CD8-positive, alpha-beta memory T cell (primary cell): ENCODE measurements around the gene EIF3L. TPM values are rescaled to one million over a fixed set of nuclear protein-coding genes. Genes with fewer than 3 reads are reported as not detected.

Source experiments
- CTCF ChIA-PET: fragments of 350-600 bp; sonication (Branson Sonifier 250); formaldehyde crosslinking; loops from one replicate; lab custom pipeline; 2021; ENCODE audit warnings: antibody characterized with exemption; lab: Charles Lee
- POLR2A ChIA-PET: fragments of 350-600 bp; sonication (Branson Sonifier 250); formaldehyde crosslinking; loops from one replicate; lab custom pipeline; 2021; ENCODE audit warnings: antibody characterized with exemption; lab: Charles Lee
- DNase-seq, 5 donors: peaks; one replicate each; pipeline versions ENCODE4 v3.0.0 to v3.0.0-alpha.2; 2020 to 2022; ENCODE audit warnings: mixed read lengths in 1 of 5
- H3K27ac ChIP-seq: one replicate; pipeline ENCODE4 v1.7.0; 2013; ENCODE audit warnings: low read depth, mild to moderate bottlenecking, low read length, moderate library complexity
- H3K27me3 ChIP-seq: 2 replicates; pipeline ENCODE4 v1.7.0; 2013; ENCODE audit warnings: low read length, mild to moderate bottlenecking; ENCODE audit not compliant: insufficient read depth, poor library complexity, severe bottlenecking
- H3K36me3 ChIP-seq: 2 replicates; pipeline ENCODE4 v1.7.0; 2013; ENCODE audit warnings: mild to moderate bottlenecking, low read length, moderate library complexity; ENCODE audit not compliant: insufficient read depth
- H3K4me1 ChIP-seq: 2 replicates; pipeline ENCODE4 v1.7.0; 2013; ENCODE audit warnings: mild to moderate bottlenecking, low read length, moderate library complexity; ENCODE audit not compliant: insufficient read depth
- H3K4me3 ChIP-seq: 2 replicates; pipeline ENCODE4 v1.7.0; 2013; ENCODE audit warnings: mild to moderate bottlenecking, low read length
- H3K9me3 ChIP-seq: 2 replicates; pipeline ENCODE4 v1.7.0; 2013; ENCODE audit warnings: mild to moderate bottlenecking, low read length
- H3K27ac Mint-ChIP-seq, 8 donors: one replicate each; pipeline ENCODE4 v1.8.0; 2020 to 2021; ENCODE audit warnings: mixed read lengths in 8 of 8, mild to moderate bottlenecking in 6 of 8, inconsistent platforms in 3 of 8, moderate library complexity in 3 of 8
- H3K27me3 Mint-ChIP-seq, 2 donors: one replicate each; pipeline ENCODE4 v1.8.0; 2020 to 2021; ENCODE audit warnings: mixed read lengths in 2 of 2, mild to moderate bottlenecking in 1 of 2, moderate library complexity in 1 of 2
- H3K36me3 Mint-ChIP-seq, 3 donors: one replicate each; pipeline ENCODE4 v1.8.0; 2020 to 2021; ENCODE audit warnings: mixed read lengths in 3 of 3, inconsistent platforms in 1 of 3, mild to moderate bottlenecking in 1 of 3
- H3K4me1 Mint-ChIP-seq, 3 donors: one replicate each; pipeline ENCODE4 v1.8.0; 2020 to 2021; ENCODE audit warnings: mixed read lengths in 3 of 3, inconsistent platforms in 1 of 3, mild to moderate bottlenecking in 1 of 3
- H3K4me3 Mint-ChIP-seq, 7 donors: one replicate each; pipeline ENCODE4 v1.8.0; 2020 to 2021; ENCODE audit warnings: mixed read lengths in 7 of 7, mild to moderate bottlenecking in 6 of 7, moderate library complexity in 4 of 7, inconsistent platforms in 2 of 7
- H3K9me3 Mint-ChIP-seq, 5 donors: one replicate each; pipeline ENCODE4 v1.8.0; 2020 to 2022; ENCODE audit warnings: mixed read lengths in 5 of 5, mild to moderate bottlenecking in 3 of 5, moderate library complexity in 2 of 5, inconsistent platforms in 1 of 5
- polyA plus RNA-seq: library from polyadenylated mRNA; unstranded; fragments of 300-500 nt; fragmentation: Illumina TruSeq; gene quantifications from one replicate; pipeline ENCODE4 v1.2.3, GENCODE V29; 2021
- total RNA-seq, 2 experiments: library from RNA; stranded (reverse); gene quantifications; one replicate each; pipeline ENCODE4 v1.2.3, GENCODE V29; 2021

EIF3L gene
- total and polyA plus RNA-seq, 3 experiments from 2014 or later, result 266 to 556 (median 549) TPM

GRCh38 chr22:37923927-37924326 lies 74.7 kb downstream of the EIF3L start:
- peak overlapping the region in 1 of 8 donors; percentile 84 for H3K27ac Mint-ChIP-seq
- Histone ChIP-seq H3K36me3 (peaks cover 15% of the 10 kb centered on the region), H3K4me1 (no peaks in the 10 kb centered on the region), H3K9me3 (no peaks in the 10 kb centered on the region), H3K4me3 (no peak overlapping the region), H3K27ac (no peak overlapping the region), H3K27me3 (no peaks in the 10 kb centered on the region)
- H3K9me3 Mint-ChIP-seq, result no peaks in the 10 kb centered on the region
- POLR2A ChIA-PET, result no interaction called here
- no peak for DNase-seq
- CTCF ChIA-PET, result no interaction called here
- no peak overlapping the region for H3K4me3 Mint-ChIP-seq
- H3K4me1 Mint-ChIP-seq, result peaks cover 0 to 5% (median 4%) of the 10 kb centered on the region in 3 donors
- peaks cover 0 to 61% (median 5%) of the 10 kb centered on the region in 3 donors for H3K36me3 Mint-ChIP-seq
- no peaks in the 10 kb centered on the region for H3K27me3 Mint-ChIP-seq

DNA sequence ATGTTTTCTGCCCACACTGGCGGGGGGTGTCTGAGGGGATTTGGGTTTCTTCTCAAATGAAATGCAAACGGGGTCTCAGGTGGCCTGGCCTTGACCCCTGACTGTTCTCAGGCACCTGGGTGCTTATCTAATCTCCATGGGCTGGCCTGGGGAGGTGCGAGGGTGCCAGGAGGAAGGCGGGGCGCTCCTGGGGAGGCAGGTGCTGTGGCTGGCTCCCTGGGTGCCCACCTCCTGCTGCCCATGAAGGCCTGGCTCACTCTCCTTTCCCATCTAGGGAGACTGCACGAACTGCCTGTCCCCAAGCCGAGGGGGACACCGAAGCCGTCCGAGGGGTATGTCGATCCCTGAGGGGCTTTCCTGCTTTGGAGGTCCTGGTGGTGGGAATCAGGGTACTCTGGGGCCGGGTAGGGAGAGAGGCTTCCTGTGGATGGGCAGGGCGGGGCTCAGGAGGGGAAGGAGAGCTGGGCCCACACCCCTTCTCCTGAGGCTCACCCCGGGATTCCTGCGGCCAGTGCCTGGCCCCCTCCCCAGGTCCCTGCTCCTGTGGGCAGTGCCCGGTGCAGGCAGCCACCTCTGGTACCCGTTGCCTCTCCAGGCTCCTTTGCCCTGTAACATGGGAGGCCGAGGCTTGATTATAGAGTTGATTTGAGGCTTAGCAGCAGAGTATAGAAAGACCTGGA lies 75.3 kb downstream of the EIF3L start:
- H3K9me3 ChIP-seq, result no peaks in the 10 kb centered on the region
- ChIA-PET POLR2A (no interaction called here), CTCF (no interaction called here)
- no peaks in the 10 kb centered on the region for H3K9me3 Mint-ChIP-seq
- H3K27me3 Mint-ChIP-seq, result no peaks in the 10 kb centered on the region
- DNase-seq, result no peak
- H3K4me3 ChIP-seq, result no peak overlapping the region
- no peaks in the 10 kb centered on the region for H3K4me1 ChIP-seq
- no peak overlapping the region for H3K4me3 Mint-ChIP-seq
- peaks cover 0 to 65% (median 5%) of the 10 kb centered on the region in 3 donors for H3K36me3 Mint-ChIP-seq
- H3K4me1 Mint-ChIP-seq, result peaks cover 0 to 5% (median 4%) of the 10 kb centered on the region in 3 donors
- peak overlapping the region in 1 of 8 donors; percentile 84 for H3K27ac Mint-ChIP-seq
- no peaks in the 10 kb centered on the region for H3K27me3 ChIP-seq
- H3K36me3 ChIP-seq, result peaks cover 15% of the 10 kb centered on the region
- no peak overlapping the region for H3K27ac ChIP-seq

- POLR2A ChIA-PET, result interaction anchor here (0.6 kb wide), 1 partner anchor 1396 kb away, joined by 3 read pairs; no protein-coding TSS in a partner anchor
- H3K36me3 ChIP-seq, result peaks cover 15% of the 10 kb centered on the region
- H3K27ac Mint-ChIP-seq, result no peak overlapping the region
- H3K4me3 Mint-ChIP-seq, result no peak overlapping the region
- no peak for DNase-seq
- H3K9me3 ChIP-seq, result no peaks in the 10 kb centered on the region
- H3K9me3 Mint-ChIP-seq, result no peaks in the 10 kb centered on the region
- no peaks in the 10 kb centered on the region for H3K4me1 ChIP-seq
- CTCF ChIA-PET, result no interaction called here
- no peaks in the 10 kb centered on the region for H3K4me1 Mint-ChIP-seq
- H3K4me3 ChIP-seq, result no peak overlapping the region
- H3K27me3 Mint-ChIP-seq, result no peaks in the 10 kb centered on the region
- peaks cover 0 to 60% (median 5%) of the 10 kb centered on the region in 3 donors for H3K36me3 Mint-ChIP-seq
- H3K27ac ChIP-seq, result no peak overlapping the region
- H3K27me3 ChIP-seq, result no peaks in the 10 kb centered on the region
Measured at GRCh38 chr22:37925330-37925729, 76.1 kb downstream of the EIF3L start.

DNA sequence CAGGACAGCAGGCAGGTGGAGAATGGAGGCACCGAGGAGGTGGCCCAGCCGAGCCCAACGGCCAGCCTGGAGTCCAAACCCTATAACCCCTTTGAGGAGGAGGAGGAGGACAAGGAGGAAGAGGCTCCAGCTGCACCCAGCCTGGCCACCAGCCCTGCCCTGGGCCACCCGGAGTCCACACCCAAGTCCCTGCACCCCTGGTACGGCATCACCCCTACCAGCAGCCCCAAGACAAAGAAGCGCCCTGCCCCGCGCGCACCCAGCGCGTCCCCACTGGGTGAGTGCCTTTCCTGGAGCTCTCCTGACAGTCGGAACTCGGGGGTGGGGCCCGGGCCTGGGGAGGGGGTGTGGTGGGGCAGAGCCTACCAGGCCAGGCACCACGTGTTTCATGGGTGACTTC lies 76.5 kb downstream of the EIF3L start:
- no peak for DNase-seq
- no peaks in the 10 kb centered on the region for H3K9me3 Mint-ChIP-seq
- Histone ChIP-seq H3K27me3 (no peaks in the 10 kb centered on the region), H3K27ac (no peak overlapping the region), H3K36me3 (peaks cover 15% of the 10 kb centered on the region), H3K9me3 (no peaks in the 10 kb centered on the region), H3K4me1 (no peaks in the 10 kb centered on the region), H3K4me3 (no peak overlapping the region)
- POLR2A ChIA-PET, result no interaction called here
- peaks cover 0 to 64% (median 5%) of the 10 kb centered on the region in 3 donors for H3K36me3 Mint-ChIP-seq
- no peak overlapping the region for H3K27ac Mint-ChIP-seq
- no peak overlapping the region for H3K4me3 Mint-ChIP-seq
- H3K27me3 Mint-ChIP-seq, result no peaks in the 10 kb centered on the region
- CTCF ChIA-PET, result no interaction called here
- peaks cover 0 to 3% (median 0%) of the 10 kb centered on the region in 3 donors for H3K4me1 Mint-ChIP-seq

GRCh38 chr22:37926358-37926757 lies 77.1 kb downstream of the EIF3L start:
- DNase-seq, result no peak
- H3K4me3 ChIP-seq, result no peak overlapping the region
- CTCF ChIA-PET, result no interaction called here

DNA sequence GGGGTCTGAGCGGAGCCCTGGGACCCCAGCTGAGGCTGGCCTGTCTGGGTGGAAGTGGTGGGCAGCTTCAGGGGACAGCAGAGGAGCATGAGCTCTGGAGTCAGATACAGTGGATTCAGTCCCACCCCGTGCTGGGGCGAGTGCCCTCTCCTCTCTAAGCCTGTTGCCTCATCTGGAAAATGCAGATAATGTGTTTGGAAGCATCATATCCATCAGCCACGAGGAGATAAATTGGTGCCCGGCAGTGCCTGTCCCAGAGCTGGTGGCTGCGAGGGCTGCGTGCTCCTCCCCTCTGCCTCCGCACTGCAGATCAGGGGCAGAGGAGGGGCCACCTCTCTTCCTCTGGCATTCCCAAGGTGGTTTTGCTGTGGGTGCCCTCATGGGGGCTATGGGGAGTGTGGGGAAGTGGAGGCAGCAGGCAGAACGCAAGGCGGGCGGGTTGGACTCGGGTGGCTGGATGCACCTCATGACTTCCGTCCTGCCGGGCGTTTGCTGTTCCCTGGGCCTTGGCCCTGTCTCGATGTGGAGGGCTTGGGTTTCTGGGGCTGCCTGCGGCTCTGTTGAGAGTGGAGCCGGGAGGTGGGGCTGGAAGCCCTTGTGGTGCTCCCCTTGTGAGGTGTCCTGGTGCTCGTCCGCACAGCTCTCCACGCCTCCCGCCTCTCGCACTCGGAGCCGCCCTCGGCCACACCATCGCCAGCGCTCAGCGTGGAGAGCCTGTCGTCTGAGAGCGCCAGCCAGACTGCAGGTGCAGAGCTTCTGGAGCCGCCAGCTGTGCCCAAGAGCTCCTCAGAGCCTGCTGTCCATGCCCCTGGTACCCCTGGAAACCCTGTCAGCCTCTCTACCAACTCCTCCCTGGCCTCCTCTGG lies 77.8 kb downstream of the EIF3L start:
- Histone ChIP-seq H3K27ac (no peak overlapping the region), H3K9me3 (no peaks in the 10 kb centered on the region), H3K27me3 (no peaks in the 10 kb centered on the region), H3K36me3 (peaks cover 15% of the 10 kb centered on the region), H3K4me3 (no peak overlapping the region), H3K4me1 (no peaks in the 10 kb centered on the region)
- Mint-ChIP-seq H3K4me1 (peaks cover 0 to 3% (median 0%) of the 10 kb centered on the region in 3 donors), H3K27ac (no peak overlapping the region), H3K27me3 (no peaks in the 10 kb centered on the region), H3K9me3 (no peaks in the 10 kb centered on the region), H3K4me3 (no peak overlapping the region), H3K36me3 (peaks cover 0 to 65% (median 4%) of the 10 kb centered on the region in 3 donors)
- ChIA-PET POLR2A (no interaction called here), CTCF (interaction anchor here (0.6 to 0.9 kb wide), 2 partner anchors 18 to 68 kb away, joined by 3 read pairs; no protein-coding TSS in a partner anchor)
- no peak for DNase-seq

More at GRCh38 chr22:37926358-37926757, 77.1 kb downstream of the EIF3L start:
- H3K27me3 Mint-ChIP-seq, result no peaks in the 10 kb centered on the region
- Histone ChIP-seq H3K36me3 (peaks cover 15% of the 10 kb centered on the region), H3K9me3 (no peaks in the 10 kb centered on the region), H3K4me1 (no peaks in the 10 kb centered on the region), H3K27me3 (no peaks in the 10 kb centered on the region), H3K27ac (no peak overlapping the region)
- peaks cover 0 to 63% (median 5%) of the 10 kb centered on the region in 3 donors for H3K36me3 Mint-ChIP-seq
- no peaks in the 10 kb centered on the region for H3K9me3 Mint-ChIP-seq
- H3K27ac Mint-ChIP-seq, result no peak overlapping the region
- POLR2A ChIA-PET, result no interaction called here
- no peak overlapping the region for H3K4me3 Mint-ChIP-seq
- H3K4me1 Mint-ChIP-seq, result peaks cover 0 to 3% (median 0%) of the 10 kb centered on the region in 3 donors

DNA sequence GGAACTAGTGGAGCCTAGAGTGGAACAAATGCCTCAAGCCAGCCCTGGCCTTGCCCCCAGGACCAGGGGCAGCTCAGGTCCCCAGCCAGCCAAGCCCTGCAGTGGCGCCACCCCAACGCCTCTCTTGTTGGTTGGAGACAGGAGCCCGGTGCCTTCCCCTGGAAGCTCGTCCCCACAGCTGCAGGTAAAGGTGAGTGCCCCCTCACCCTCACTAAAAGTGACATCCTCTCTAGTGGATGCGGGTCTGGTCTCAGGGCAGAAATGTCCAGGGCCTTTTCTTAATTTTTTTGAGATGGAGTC lies 78.4 kb downstream of the EIF3L start:
- H3K27me3 ChIP-seq, result no peaks in the 10 kb centered on the region
- Mint-ChIP-seq H3K27me3 (no peaks in the 10 kb centered on the region), H3K36me3 (peaks cover 0 to 70% (median 4%) of the 10 kb centered on the region in 3 donors), H3K4me1 (peaks cover 0 to 3% (median 0%) of the 10 kb centered on the region in 3 donors), H3K27ac (no peak overlapping the region), H3K4me3 (no peak overlapping the region), H3K9me3 (no peaks in the 10 kb centered on the region)
- peaks cover 15% of the 10 kb centered on the region for H3K36me3 ChIP-seq
- H3K4me3 ChIP-seq, result no peak overlapping the region
- ChIA-PET POLR2A (no interaction called here), CTCF (interaction anchor here (0.6 to 0.9 kb wide), 2 partner anchors 18 to 69 kb away, joined by 3 read pairs; no protein-coding TSS in a partner anchor)
- H3K4me1 ChIP-seq, result no peaks in the 10 kb centered on the region
- DNase-seq, result no peak
- no peaks in the 10 kb centered on the region for H3K9me3 ChIP-seq
- H3K27ac ChIP-seq, result no peak overlapping the region

DNA sequence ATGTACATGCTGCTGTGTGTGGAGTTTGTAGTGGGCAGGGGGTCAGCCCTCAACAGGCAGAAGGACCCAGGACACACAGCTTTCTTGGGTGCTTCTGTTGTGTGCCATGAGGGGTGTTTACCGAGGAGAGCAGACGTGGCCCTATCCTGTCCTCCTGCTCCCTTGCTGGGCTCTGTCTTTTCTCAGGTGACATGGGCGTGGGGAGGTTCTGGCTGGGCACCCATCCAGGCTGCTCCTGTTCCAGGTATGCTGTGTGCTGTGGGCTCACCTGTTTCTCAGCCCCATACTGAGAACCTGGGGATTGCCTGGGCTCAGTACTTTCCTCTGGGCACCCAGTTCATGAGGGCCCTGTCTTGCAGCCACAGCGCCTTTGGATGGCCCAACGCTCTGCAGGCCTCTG lies 80.2 kb downstream of the EIF3L start:
- CTCF ChIA-PET, result no interaction called here

More for the DNA sequence above, 80.2 kb downstream of the EIF3L start:
- Histone ChIP-seq H3K27me3 (no peaks in the 10 kb centered on the region), H3K36me3 (peaks cover 15% of the 10 kb centered on the region), H3K27ac (no peak overlapping the region), H3K9me3 (no peaks in the 10 kb centered on the region), H3K4me3 (no peak overlapping the region), H3K4me1 (peaks cover 7% of the 10 kb centered on the region)
- DNase-seq, result no peak
- H3K27me3 Mint-ChIP-seq, result peaks cover 0 to 2% of the 10 kb centered on the region in 2 donors
- no peak overlapping the region for H3K4me3 Mint-ChIP-seq
- POLR2A ChIA-PET, result no interaction called here
- peaks cover 8 to 17% (median 10%) of the 10 kb centered on the region in 3 donors for H3K4me1 Mint-ChIP-seq
- H3K9me3 Mint-ChIP-seq, result no peaks in the 10 kb centered on the region
- H3K36me3 Mint-ChIP-seq, result peaks cover 0 to 72% (median 4%) of the 10 kb centered on the region in 3 donors
- H3K27ac Mint-ChIP-seq, result peak overlapping the region in 3 of 8 donors; percentile 11 to 78 (median 46)
